Measurements from ENCODE around the gene WDR17.

WDR17 gene

DNA sequence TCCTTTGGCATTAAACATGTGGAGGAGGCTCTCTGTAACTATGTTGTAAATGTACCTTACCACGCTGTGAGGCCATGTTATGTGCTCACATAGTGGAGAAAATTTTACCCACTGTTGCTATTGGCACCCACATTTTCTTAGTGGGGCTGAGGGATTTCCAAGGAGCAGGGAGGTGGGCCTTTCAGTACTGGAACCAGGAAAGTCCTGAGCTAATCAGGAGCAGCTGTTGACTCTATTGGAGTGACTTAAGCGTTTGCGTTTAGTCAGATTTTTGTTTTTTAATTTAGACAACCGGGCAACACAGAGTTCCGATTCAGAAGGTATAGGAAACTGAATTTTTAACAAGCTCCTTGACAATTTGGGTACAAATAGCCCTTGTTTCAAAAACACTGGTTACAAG lies 30.7 kb upstream of the WDR17 start:
- Histone ChIP-seq H3F3A (ENCODE audit: control insufficient read depth, insufficient read depth) (no peaks in the 10 kb centered on the region), H3K9me3 (ENCODE audit: control insufficient read depth, insufficient read depth, low read length) (peaks cover 5% of the 10 kb centered on the region; the same call in 1 of the 2 replicates), H3K4me1 (ENCODE audit: control insufficient read depth, low read length) (peaks cover 9% of the 10 kb centered on the region), H3K4me3 (ENCODE audit: low read length) (no peak overlapping the region), H3K79me2 (ENCODE audit: control insufficient read depth, low read length) (no peaks in the 10 kb centered on the region), H3K27ac (ENCODE audit: low read depth, low read length) (no peak overlapping the region), H3K36me3 (ENCODE audit: control insufficient read depth, low read length) (no peaks in the 10 kb centered on the region), H4K20me1 (ENCODE audit: control insufficient read depth, insufficient read depth, low read depth, low read length) (no peaks in the 10 kb centered on the region), H3K27me3 (ENCODE audit: control insufficient read depth, low read length) (no peaks in the 10 kb centered on the region), H3K9me2 (replicated peaks; ENCODE audit: control insufficient read depth, low read length) (no peaks in the 10 kb centered on the region), H3K4me2 (ENCODE audit: low read length) (no peak overlapping the region)
- no peak for TF ChIP-seq EZH2phosphoT487 (IDR thresholded peaks at IDR 0.05; ENCODE audit: borderline replicate concordance, low read length)

DNA sequence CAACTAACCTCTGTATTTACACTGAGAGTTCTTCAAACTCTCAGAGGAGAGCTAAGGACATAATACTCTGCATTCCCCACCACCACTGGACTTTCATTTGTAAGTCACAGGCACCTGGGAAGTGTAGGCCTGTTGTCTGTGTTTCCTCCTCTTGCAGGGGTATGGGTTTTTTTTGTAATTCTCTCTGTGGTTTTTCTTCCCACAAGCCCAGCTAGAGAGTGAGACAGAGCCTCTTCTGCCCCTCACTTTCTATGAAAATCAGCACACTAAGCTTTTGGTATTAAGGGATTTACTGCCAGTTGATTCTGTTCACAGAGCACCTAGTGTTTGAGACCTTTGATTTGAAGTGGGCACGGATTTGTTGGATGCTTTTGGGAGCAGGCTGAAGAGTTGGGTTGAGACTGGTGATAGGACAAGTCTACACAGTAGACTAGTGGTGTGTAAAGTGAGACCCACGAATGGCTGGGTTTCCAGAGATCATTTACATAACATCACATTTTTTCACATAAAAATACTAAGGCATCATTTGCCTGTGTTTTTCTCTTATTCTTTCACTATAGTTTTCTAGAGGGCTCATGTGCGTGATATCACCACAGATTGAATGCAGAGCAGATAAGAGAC lies 28.9 kb upstream of the WDR17 start:
- H4K20me1 ChIP-seq (ENCODE audit: control insufficient read depth, insufficient read depth, low read depth, low read length) = no peaks in the 10 kb centered on the region

DNA sequence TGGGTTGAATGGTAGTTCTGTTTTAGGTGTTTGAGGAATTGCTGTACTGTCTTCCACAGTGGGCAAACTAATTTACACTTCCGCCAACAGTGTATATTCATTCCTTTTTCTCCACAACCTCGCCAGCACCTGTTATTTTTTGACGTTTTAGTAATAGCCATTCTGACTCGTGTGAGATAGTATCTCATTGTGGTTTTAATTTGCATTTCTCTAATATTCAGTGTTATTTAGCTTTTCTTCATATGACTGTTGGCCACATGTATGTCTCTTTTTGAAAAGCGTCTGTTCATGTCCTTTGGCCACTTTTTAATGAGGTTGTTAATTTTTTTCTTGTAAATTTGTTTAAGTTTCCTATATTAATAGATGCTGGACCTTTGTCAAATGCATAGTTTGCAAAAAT lies 26.9 kb upstream of the WDR17 start:
- no peaks in the 10 kb centered on the region for H3F3A ChIP-seq (ENCODE audit: control insufficient read depth, insufficient read depth)
- no peaks in the 10 kb centered on the region for H4K20me1 ChIP-seq (ENCODE audit: control insufficient read depth, insufficient read depth, low read depth, low read length)
- no peaks in the 10 kb centered on the region for H3K9me2 ChIP-seq (replicated peaks; ENCODE audit: control insufficient read depth, low read length)
- no peak overlapping the region for H3K27ac ChIP-seq (ENCODE audit: low read depth, low read length)
- H3K4me2 ChIP-seq (ENCODE audit: low read length) = no peak overlapping the region
- peaks cover 5% of the 10 kb centered on the region; the same call in 1 of the 2 replicates for H3K9me3 ChIP-seq (ENCODE audit: control insufficient read depth, insufficient read depth, low read length)
- no peaks in the 10 kb centered on the region for H3K79me2 ChIP-seq (ENCODE audit: control insufficient read depth, low read length)
- H3K36me3 ChIP-seq (ENCODE audit: control insufficient read depth, low read length) = no peaks in the 10 kb centered on the region
- H3K27me3 ChIP-seq (ENCODE audit: control insufficient read depth, low read length) = no peaks in the 10 kb centered on the region
- peaks cover 9% of the 10 kb centered on the region for H3K4me1 ChIP-seq (ENCODE audit: control insufficient read depth, low read length)
- H3K4me3 ChIP-seq (ENCODE audit: low read length) = no peak overlapping the region
- TF ChIP-seq, protein P1, sequence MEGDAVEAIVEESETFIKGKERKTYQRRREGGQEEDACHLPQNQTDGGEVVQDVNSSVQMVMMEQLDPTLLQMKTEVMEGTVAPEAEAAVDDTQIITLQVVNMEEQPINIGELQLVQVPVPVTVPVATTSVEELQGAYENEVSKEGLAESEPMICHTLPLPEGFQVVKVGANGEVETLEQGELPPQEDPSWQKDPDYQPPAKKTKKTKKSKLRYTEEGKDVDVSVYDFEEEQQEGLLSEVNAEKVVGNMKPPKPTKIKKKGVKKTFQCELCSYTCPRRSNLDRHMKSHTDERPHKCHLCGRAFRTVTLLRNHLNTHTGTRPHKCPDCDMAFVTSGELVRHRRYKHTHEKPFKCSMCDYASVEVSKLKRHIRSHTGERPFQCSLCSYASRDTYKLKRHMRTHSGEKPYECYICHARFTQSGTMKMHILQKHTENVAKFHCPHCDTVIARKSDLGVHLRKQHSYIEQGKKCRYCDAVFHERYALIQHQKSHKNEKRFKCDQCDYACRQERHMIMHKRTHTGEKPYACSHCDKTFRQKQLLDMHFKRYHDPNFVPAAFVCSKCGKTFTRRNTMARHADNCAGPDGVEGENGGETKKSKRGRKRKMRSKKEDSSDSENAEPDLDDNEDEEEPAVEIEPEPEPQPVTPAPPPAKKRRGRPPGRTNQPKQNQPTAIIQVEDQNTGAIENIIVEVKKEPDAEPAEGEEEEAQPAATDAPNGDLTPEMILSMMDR (IDR thresholded peaks at IDR 0.05; ENCODE audit: low read depth, low read length, poor library complexity, severe bottlenecking) = no peak
- TF ChIP-seq EZH2phosphoT487 (IDR thresholded peaks at IDR 0.05; ENCODE audit: borderline replicate concordance, low read length) = no peak

More for the DNA sequence above, 28.9 kb upstream of the WDR17 start:
- Histone ChIP-seq H3K36me3 (ENCODE audit: control insufficient read depth, low read length) (no peaks in the 10 kb centered on the region), H3K27ac (ENCODE audit: low read depth, low read length) (no peak overlapping the region), H3K79me2 (ENCODE audit: control insufficient read depth, low read length) (no peaks in the 10 kb centered on the region), H3K27me3 (ENCODE audit: control insufficient read depth, low read length) (no peaks in the 10 kb centered on the region), H3K4me3 (ENCODE audit: low read length) (no peak overlapping the region), H3K9me2 (replicated peaks; ENCODE audit: control insufficient read depth, low read length) (no peaks in the 10 kb centered on the region), H3K9me3 (ENCODE audit: control insufficient read depth, insufficient read depth, low read length) (peaks cover 5% of the 10 kb centered on the region; the same call in 1 of the 2 replicates), H3K4me2 (ENCODE audit: low read length) (no peak overlapping the region), H3F3A (ENCODE audit: control insufficient read depth, insufficient read depth) (no peaks in the 10 kb centered on the region), H3K4me1 (ENCODE audit: control insufficient read depth, low read length) (peaks cover 9% of the 10 kb centered on the region)
- TF ChIP-seq, protein P1 (IDR thresholded peaks at IDR 0.05; ENCODE audit: low read depth, low read length, poor library complexity, severe bottlenecking) = no peak
- TF ChIP-seq EZH2phosphoT487 (IDR thresholded peaks at IDR 0.05; ENCODE audit: borderline replicate concordance, low read length) = no peak

DNA sequence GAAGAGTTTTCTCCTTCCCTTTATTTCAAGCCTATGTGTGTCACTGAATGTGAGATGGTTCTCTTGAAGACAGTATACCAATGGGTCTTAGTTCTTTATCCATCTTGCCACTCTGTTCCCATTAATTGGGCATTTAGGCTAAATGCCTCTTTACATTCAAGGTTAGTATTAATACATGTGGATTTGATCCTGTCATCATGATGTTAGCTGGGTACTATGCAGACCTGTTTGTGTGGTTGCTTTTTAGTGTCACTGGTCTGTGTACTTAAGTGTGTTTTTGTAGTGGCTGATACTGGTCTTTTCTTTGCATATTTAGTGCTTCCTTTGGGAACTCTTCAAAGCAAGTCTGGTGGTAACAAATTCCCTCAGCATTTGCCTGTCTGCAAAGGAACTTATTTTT lies 23.4 kb upstream of the WDR17 start:
- no peaks in the 10 kb centered on the region for H3K27me3 ChIP-seq (ENCODE audit: control insufficient read depth, low read length)
- no peaks in the 10 kb centered on the region for H3K79me2 ChIP-seq (ENCODE audit: control insufficient read depth, low read length)
- no peaks in the 10 kb centered on the region for H3K4me1 ChIP-seq (ENCODE audit: control insufficient read depth, low read length)
- H3K9me3 ChIP-seq (ENCODE audit: control insufficient read depth, insufficient read depth, low read length) = peaks cover 5% of the 10 kb centered on the region; the same call in 1 of the 2 replicates
- no peak overlapping the region for H3K4me2 ChIP-seq (ENCODE audit: low read length)
- H3K4me3 ChIP-seq (ENCODE audit: low read length) = no peak overlapping the region
- no peaks in the 10 kb centered on the region for H3K9me2 ChIP-seq (replicated peaks; ENCODE audit: control insufficient read depth, low read length)
- H3K27ac ChIP-seq (ENCODE audit: low read depth, low read length) = no peak overlapping the region
- no peaks in the 10 kb centered on the region for H3K36me3 ChIP-seq (ENCODE audit: control insufficient read depth, low read length)
- no peaks in the 10 kb centered on the region for H4K20me1 ChIP-seq (ENCODE audit: control insufficient read depth, insufficient read depth, low read depth, low read length)
- TF ChIP-seq, protein P1 (IDR thresholded peaks at IDR 0.05; ENCODE audit: low read depth, low read length, poor library complexity, severe bottlenecking) = no peak
- TF ChIP-seq EZH2phosphoT487 (IDR thresholded peaks at IDR 0.05; ENCODE audit: borderline replicate concordance, low read length) = no peak
- H3F3A ChIP-seq (ENCODE audit: control insufficient read depth, insufficient read depth) = no peaks in the 10 kb centered on the region

Measured in DOHH2 (cell line).